AG04449 (cell line): ENCODE data around the gene ZBTB17.
A peak's percentile ranks its signal among the peaks of the same experiment; 100 is the strongest.

Source experiments
- CTCF ChIA-PET: fragments of 350-600 bp; formaldehyde crosslinking; extraction: SDS; loops from one replicate; lab custom pipeline; 2021; ENCODE audit warnings: antibody characterized with exemption; lab: Yijun Ruan, JAX
- POLR2A ChIA-PET: fragments of 400-600, 350-600 bp; formaldehyde crosslinking; extraction: SDS; loops from one replicate; lab custom pipeline; 2020; ENCODE audit warnings: antibody characterized with exemption, inconsistent platforms; lab: Yijun Ruan, JAX
- DNase-seq: peaks from one replicate; pipeline ENCODE4 v3.0.0-alpha.2; 2010; ENCODE audit warnings: low read depth, low spot score
- H3K4me3 ChIP-seq: 2 replicates; pipeline ENCODE4 v1.5.1; 2011; ENCODE audit warnings: low read depth, mild to moderate bottlenecking, control low read depth, low read length
- TF ChIP-seq, protein P1 (sequence below): IDR thresholded peaks from one replicate; pipeline ENCODE4 v1.5.1; 2011; ENCODE audit warnings: mild to moderate bottlenecking, moderate library complexity, low read length, control low read depth, inconsistent platforms; ENCODE audit not compliant: insufficient read depth; ENCODE audit errors: missing control alignments

ZBTB17 gene

GRCh38 chr1:16019644-16020277 is 43.9 kb upstream of the ZBTB17 start:
- no peak overlapping the region for H3K4me3 ChIP-seq
- ChIA-PET POLR2A (no interaction called here), CTCF (interaction anchor here (0.9 to 8.1 kb wide), 8 partner anchors 12 to 228 kb away, joined by 3 to 97 read pairs (median 10); partner anchors contain the start of gene FAM131C)
- DNase-seq, result no peak
- TF ChIP-seq, protein P1, sequence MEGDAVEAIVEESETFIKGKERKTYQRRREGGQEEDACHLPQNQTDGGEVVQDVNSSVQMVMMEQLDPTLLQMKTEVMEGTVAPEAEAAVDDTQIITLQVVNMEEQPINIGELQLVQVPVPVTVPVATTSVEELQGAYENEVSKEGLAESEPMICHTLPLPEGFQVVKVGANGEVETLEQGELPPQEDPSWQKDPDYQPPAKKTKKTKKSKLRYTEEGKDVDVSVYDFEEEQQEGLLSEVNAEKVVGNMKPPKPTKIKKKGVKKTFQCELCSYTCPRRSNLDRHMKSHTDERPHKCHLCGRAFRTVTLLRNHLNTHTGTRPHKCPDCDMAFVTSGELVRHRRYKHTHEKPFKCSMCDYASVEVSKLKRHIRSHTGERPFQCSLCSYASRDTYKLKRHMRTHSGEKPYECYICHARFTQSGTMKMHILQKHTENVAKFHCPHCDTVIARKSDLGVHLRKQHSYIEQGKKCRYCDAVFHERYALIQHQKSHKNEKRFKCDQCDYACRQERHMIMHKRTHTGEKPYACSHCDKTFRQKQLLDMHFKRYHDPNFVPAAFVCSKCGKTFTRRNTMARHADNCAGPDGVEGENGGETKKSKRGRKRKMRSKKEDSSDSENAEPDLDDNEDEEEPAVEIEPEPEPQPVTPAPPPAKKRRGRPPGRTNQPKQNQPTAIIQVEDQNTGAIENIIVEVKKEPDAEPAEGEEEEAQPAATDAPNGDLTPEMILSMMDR, result no peak

GRCh38 chr1:16018749-16019643 is 43.1 kb upstream of the ZBTB17 start:
- TF ChIP-seq, protein P1, result no peak
- no peak overlapping the region for H3K4me3 ChIP-seq
- ChIA-PET CTCF (interaction anchor here (0.8 to 8.1 kb wide), 10 partner anchors 7 to 227 kb away, joined by 3 to 97 read pairs (median 6); partner anchors contain the start of gene FAM131C), POLR2A (no interaction called here)
- DNase-seq, result no peak

GRCh38 chr1:16018308-16018707 is 42.4 kb upstream of the ZBTB17 start:
- TF ChIP-seq, protein P1, result no peak
- ChIA-PET POLR2A (interaction anchor here (0.5 kb wide), 1 partner anchor 30 kb away, joined by 3 read pairs; no protein-coding TSS in a partner anchor), CTCF (interaction anchor here (0.8 to 8.1 kb wide), 9 partner anchors 8 to 227 kb away, joined by 3 to 97 read pairs (median 6); partner anchors contain the start of gene FAM131C)
- DNase-seq, result no peak
- H3K4me3 ChIP-seq, result no peak overlapping the region

DNA sequence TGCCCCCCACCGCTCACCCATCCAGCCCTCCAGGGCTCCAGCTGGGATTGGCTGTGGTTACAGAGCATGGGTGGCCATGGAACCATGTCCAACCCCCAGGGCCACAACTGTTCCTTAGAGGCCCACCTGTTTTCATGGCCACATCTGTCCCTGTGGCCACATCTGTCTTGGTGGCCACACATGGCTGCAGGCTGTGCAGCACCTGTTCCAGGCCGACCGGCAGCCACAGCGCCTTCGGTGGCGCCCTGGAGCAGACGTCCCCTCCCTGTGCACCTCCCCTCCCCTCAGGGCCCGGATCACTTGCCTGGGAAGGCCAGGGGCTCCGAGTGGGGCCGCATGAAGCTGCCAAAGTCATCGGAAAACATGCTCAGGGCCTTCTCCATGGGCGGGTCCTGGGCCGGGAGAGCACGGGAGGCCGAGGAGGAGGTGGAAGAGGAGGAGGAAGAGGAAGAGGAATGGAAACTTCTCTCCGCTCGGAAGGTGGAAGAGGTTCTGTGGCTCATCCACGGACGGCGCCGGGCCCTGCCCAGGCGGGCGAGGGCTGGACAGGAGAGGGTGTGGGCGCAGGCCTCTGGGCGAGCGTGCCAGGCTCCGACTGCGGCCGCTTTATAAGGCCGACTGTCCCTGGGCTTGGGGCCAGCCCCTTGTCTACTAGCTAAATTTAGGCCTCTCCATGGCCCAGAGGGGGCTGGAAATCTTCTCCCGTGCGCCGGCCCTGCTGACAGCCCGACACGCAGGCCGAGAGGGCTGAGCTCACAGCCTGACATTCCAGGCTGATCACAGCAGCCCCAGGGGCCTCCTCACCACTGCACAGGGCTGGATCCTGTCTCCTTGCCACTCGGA is 41.8 kb upstream of the ZBTB17 start, which contains the start of gene HSPB7:
Gene HSPB7, minus strand, starts transcription at position 583 of the 843 bp plus-strand sequence. Its CDS starts 80 bp downstream, at position 503.
- ChIA-PET POLR2A (interaction anchor here (0.5 kb wide), 1 partner anchor 30 kb away, joined by 3 read pairs; no protein-coding TSS in a partner anchor), CTCF (interaction anchor here (0.8 to 8.1 kb wide), 9 partner anchors 9 to 226 kb away, joined by 3 to 97 read pairs (median 5); partner anchors contain the start of gene FAM131C)
- TF ChIP-seq, protein P1, result peak; percentile 15
- peak within 1 kb of the TSS; percentile 25 for H3K4me3 ChIP-seq
- DNase-seq, result peak; percentile 42

GRCh38 chr1:16017076-16017460 is 41.2 kb upstream of the ZBTB17 start:
- TF ChIP-seq, protein P1, result no peak
- peak overlapping the region; percentile 25 for H3K4me3 ChIP-seq
- ChIA-PET POLR2A (no interaction called here), CTCF (interaction anchor here (1.2 to 8.1 kb wide), 3 partner anchors 9 to 225 kb away, joined by 3 to 97 read pairs (median 15); no protein-coding TSS in a partner anchor)
- no peak for DNase-seq
